Ishikawa (cell line): Measurements from ENCODE around the gene LRP1.

Experiments
- CEBPB ChIP-seq: IDR thresholded peaks from 2 replicates; pipeline ENCODE4 v1.6.1; 2012
- CREB1 ChIP-seq: IDR thresholded peaks from 2 replicates; pipeline ENCODE4 v1.6.1; 2012; ENCODE audit warnings: low read depth
- EGR1 ChIP-seq: IDR thresholded peaks from 2 replicates; pipeline ENCODE4 v1.6.1; 2012
- EP300 ChIP-seq: IDR thresholded peaks from 2 replicates; pipeline ENCODE4 v1.6.1; 2012; ENCODE audit warnings: borderline replicate concordance
- FOXM1 ChIP-seq: IDR thresholded peaks from 2 replicates; pipeline ENCODE4 v1.6.1; 2012; ENCODE audit warnings: low read depth, borderline replicate concordance
- MAX ChIP-seq: IDR thresholded peaks from 2 replicates; pipeline ENCODE4 v1.6.1; 2012
- NFIC ChIP-seq: IDR thresholded peaks from 2 replicates; pipeline ENCODE4 v1.6.1; 2012
- RAD21 ChIP-seq: IDR thresholded peaks from 2 replicates; pipeline ENCODE4 v1.6.1; 2012; ENCODE audit warnings: low read depth
- TAF1 ChIP-seq: IDR thresholded peaks from 2 replicates; pipeline ENCODE4 v1.6.1; 2012; ENCODE audit warnings: low read depth, mild to moderate bottlenecking
- TCF12 ChIP-seq: IDR thresholded peaks from 2 replicates; pipeline ENCODE4 v1.6.1; 2012; ENCODE audit warnings: low read depth
- TEAD4 ChIP-seq: IDR thresholded peaks from 2 replicates; pipeline ENCODE4 v1.6.1; 2012
- YY1 ChIP-seq: IDR thresholded peaks from 2 replicates; pipeline ENCODE4 v1.6.1; 2012; ENCODE audit warnings: low read depth
- ZBTB7A ChIP-seq: IDR thresholded peaks from 2 replicates; pipeline ENCODE4 v1.6.1; 2012; ENCODE audit warnings: low read depth
- TF ChIP-seq, protein P1 (sequence below): IDR thresholded peaks from 2 replicates; pipeline ENCODE4 v1.6.1; 2012; ENCODE audit warnings: low read depth, mild to moderate bottlenecking
- TF ChIP-seq, protein P2 (sequence below): IDR thresholded peaks from 2 replicates; pipeline ENCODE4 v1.6.1; 2012

Gene LRP1

DNA sequence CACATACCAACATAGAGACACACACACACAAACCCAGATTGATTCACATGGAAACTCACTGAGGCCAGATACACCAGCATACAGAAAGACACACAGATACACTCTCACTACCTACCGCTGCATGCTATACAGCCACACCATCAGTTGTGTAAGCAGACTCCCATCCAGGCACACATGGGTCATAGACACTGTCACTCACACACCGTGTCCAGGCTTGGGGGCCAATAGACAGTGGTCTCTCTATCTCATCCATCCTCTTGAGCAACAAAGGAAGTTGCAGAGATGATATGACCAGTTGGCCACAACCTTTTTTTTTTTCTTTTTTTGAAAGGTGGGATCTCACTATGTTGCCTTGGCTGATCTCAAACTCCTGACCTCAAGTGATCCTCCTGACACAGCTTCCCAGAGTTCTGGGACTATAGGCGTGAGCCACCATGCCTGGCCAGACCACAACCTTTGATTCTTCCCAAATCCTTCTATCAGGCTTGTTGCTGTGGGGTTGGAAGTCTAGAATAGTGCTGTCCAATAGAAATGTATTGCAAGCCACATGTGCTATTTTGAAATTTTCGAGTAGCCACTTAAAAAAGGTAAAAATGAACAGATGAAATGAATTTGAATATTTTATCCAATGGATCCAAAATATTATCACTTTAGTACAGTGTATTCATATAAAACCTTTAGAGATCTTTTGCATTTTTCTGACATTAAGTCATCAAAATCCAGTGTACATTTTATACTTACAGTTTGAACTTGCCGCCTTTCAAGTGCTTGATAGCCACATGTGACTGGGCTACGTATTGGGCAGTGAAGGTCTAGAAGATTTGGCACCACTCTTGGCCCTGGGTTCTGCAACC lies 11.7 kb downstream of the LRP1 start:
- TF ChIP-seq EP300 (no peak), MAX (no peak), FOXM1 (no peak), EGR1 (no peak), CEBPB (no peak), RAD21 (no peak), NFIC (no peak), TAF1 (no peak), TCF12 (no peak)
- TF ChIP-seq, protein P1, sequence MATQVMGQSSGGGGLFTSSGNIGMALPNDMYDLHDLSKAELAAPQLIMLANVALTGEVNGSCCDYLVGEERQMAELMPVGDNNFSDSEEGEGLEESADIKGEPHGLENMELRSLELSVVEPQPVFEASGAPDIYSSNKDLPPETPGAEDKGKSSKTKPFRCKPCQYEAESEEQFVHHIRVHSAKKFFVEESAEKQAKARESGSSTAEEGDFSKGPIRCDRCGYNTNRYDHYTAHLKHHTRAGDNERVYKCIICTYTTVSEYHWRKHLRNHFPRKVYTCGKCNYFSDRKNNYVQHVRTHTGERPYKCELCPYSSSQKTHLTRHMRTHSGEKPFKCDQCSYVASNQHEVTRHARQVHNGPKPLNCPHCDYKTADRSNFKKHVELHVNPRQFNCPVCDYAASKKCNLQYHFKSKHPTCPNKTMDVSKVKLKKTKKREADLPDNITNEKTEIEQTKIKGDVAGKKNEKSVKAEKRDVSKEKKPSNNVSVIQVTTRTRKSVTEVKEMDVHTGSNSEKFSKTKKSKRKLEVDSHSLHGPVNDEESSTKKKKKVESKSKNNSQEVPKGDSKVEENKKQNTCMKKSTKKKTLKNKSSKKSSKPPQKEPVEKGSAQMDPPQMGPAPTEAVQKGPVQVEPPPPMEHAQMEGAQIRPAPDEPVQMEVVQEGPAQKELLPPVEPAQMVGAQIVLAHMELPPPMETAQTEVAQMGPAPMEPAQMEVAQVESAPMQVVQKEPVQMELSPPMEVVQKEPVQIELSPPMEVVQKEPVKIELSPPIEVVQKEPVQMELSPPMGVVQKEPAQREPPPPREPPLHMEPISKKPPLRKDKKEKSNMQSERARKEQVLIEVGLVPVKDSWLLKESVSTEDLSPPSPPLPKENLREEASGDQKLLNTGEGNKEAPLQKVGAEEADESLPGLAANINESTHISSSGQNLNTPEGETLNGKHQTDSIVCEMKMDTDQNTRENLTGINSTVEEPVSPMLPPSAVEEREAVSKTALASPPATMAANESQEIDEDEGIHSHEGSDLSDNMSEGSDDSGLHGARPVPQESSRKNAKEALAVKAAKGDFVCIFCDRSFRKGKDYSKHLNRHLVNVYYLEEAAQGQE, result no peak
- TF ChIP-seq, protein P2, sequence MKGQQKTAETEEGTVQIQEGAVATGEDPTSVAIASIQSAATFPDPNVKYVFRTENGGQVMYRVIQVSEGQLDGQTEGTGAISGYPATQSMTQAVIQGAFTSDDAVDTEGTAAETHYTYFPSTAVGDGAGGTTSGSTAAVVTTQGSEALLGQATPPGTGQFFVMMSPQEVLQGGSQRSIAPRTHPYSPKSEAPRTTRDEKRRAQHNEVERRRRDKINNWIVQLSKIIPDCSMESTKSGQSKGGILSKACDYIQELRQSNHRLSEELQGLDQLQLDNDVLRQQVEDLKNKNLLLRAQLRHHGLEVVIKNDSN, result no peak

- TF ChIP-seq CEBPB, result no peak
- TF ChIP-seq RAD21, result no peak
- no peak for TF ChIP-seq CREB1
- no peak for TF ChIP-seq YY1
- no peak for TF ChIP-seq EP300
- no peak for TF ChIP-seq TAF1
- no peak for TF ChIP-seq TEAD4
- TF ChIP-seq, protein P1, result no peak
- TF ChIP-seq MAX, result no peak
- TF ChIP-seq FOXM1, result no peak
- TF ChIP-seq, protein P2, result no peak
- no peak for TF ChIP-seq TCF12
- no peak for TF ChIP-seq NFIC
- no peak for TF ChIP-seq EGR1
- TF ChIP-seq ZBTB7A, result no peak
Observed at GRCh38 chr12:57141249-57141648, 13.0 kb downstream of the LRP1 start.

DNA sequence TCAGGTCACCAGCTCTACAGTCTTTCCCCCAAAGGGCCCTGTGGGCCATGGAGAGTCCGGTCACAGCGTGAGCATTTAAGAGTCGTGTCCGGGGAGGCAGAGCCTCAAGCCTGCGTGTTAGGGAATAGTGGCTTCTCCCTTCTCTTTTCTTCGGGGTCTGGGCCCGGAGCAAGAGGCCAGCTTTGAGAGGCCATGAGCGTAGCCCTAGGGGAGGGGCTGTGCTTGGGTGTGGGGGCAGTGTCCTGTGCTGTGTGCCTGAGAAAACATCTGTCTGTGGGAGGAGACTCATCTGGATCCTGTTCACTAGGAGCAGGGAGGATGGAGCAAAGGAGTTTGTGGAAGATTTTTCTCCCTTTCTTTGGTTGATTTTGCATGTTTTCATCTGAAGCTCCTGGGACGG lies 13.8 kb downstream of the LRP1 start:
- no peak for TF ChIP-seq TCF12
- TF ChIP-seq, protein P1, result no peak
- TF ChIP-seq TAF1, result no peak
- TF ChIP-seq ZBTB7A, result no peak
- no peak for TF ChIP-seq EP300
- TF ChIP-seq YY1, result no peak

GRCh38 chr12:57142727-57143126 lies 14.4 kb downstream of the LRP1 start:
- TF ChIP-seq, protein P1, result no peak
- TF ChIP-seq CEBPB (no peak), FOXM1 (no peak), EGR1 (no peak), RAD21 (no peak), ZBTB7A (no peak), MAX (no peak), EP300 (no peak), TCF12 (no peak), NFIC (no peak), TEAD4 (no peak), CREB1 (no peak), TAF1 (no peak), YY1 (no peak)
- TF ChIP-seq, protein P2, result no peak
